ENCODE data around the gene TMEM181.

DNA sequence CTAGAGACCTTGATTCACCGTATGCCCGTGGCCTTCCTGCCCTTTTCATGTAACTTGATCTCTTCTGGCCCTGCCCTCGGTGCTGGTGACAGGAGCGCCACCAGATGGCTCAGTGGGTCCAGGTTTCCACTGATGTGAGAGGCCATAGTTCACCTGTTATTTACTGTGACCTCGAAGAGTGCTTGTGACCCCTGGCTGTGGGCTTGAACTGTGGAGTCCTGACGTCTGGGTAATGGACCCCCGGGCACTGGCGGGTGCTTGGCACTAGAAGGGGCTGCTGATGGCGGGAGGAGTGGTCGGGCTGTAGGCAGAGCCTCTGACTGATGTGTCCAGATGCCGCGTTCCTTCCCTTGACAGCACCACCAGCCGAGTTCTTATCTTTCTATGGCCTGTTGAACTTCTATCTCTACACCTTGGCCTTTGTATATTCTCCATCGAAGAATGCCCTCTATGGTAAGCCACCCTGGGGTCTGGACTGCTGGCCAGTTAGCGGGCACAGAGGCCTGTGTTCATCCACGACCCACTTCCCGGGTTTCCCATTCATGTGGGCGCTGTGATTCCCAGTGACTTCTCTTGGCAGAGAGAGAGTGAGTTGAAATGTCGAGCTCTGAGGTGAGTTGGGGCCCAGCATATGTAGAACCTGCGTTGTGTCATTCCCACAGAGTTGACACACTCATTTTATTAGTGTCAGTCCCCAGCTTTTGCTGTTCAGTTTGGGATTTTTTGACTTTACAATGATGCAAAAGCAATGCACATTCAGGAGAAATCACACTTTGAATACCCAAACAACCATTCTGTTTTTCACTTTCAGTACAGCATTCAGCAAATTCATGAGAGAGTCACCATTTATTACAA is 69.7 kb downstream of the TMEM181 start:
- TF ChIP-seq EZH2 (IDR thresholded peaks at IDR 0.05; ENCODE audit: low read depth), result no peak
- TF ChIP-seq, protein P1, sequence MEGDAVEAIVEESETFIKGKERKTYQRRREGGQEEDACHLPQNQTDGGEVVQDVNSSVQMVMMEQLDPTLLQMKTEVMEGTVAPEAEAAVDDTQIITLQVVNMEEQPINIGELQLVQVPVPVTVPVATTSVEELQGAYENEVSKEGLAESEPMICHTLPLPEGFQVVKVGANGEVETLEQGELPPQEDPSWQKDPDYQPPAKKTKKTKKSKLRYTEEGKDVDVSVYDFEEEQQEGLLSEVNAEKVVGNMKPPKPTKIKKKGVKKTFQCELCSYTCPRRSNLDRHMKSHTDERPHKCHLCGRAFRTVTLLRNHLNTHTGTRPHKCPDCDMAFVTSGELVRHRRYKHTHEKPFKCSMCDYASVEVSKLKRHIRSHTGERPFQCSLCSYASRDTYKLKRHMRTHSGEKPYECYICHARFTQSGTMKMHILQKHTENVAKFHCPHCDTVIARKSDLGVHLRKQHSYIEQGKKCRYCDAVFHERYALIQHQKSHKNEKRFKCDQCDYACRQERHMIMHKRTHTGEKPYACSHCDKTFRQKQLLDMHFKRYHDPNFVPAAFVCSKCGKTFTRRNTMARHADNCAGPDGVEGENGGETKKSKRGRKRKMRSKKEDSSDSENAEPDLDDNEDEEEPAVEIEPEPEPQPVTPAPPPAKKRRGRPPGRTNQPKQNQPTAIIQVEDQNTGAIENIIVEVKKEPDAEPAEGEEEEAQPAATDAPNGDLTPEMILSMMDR (conservative IDR thresholded peaks at IDR 0.05), result 0 out of 2 replicates have a peak, but pooled peaks have one; percentile 21

Measured in PC-9 (cell line).